Measurements from ENCODE around the gene PNPLA3.

DNA sequence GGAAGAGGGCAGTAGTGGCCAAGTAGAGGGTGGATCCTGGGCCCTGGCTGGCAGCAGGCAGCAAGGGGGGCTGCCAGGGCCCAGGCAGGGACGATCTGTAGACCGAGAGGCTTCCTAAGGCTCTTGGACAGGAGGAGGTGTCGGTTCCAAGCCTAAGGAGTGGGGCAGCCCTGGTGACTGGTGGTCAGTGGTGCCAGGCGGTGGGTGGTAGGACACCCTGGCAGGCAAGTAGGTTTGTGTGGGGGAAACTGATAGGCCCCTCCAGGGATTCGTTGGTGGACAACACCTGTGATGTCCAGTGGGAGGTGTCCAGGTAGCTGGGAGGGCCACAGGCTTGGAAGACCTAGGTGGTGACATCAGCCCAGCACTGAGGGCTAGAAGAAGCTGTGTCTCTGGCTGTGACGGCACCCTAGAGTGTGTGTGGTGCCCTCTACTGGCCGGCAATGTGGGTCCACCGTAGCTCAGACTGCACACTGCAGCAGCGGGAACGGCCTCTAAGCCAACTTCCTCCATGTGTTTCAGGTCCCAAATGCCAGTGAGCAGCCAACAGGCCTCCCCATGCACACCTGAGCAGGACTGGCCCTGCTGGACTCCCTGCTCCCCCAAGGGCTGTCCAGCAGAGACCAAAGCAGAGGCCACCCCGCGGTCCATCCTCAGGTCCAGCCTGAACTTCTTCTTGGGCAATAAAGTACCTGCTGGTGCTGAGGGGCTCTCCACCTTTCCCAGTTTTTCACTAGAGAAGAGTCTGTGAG is 22.2 kb downstream of the PNPLA3 start:
- TF ChIP-seq TAF1 (IDR thresholded peaks at IDR 0.05; ENCODE audit: borderline replicate concordance, insufficient read depth, low read length) (no peak), POLR2AphosphoS5 (IDR thresholded peaks at IDR 0.05; ENCODE audit: low read depth, low read length) (no peak), SIN3A (IDR thresholded peaks at IDR 0.05; ENCODE audit: borderline replicate concordance, insufficient read depth, low read length) (no peak), FOXP2 (optimal IDR thresholded peaks at IDR 0.05; ENCODE audit: borderline replicate concordance, extremely low read depth, extremely low read length, insufficient read depth) (peak; percentile 53)
- TF ChIP-seq, protein P1, sequence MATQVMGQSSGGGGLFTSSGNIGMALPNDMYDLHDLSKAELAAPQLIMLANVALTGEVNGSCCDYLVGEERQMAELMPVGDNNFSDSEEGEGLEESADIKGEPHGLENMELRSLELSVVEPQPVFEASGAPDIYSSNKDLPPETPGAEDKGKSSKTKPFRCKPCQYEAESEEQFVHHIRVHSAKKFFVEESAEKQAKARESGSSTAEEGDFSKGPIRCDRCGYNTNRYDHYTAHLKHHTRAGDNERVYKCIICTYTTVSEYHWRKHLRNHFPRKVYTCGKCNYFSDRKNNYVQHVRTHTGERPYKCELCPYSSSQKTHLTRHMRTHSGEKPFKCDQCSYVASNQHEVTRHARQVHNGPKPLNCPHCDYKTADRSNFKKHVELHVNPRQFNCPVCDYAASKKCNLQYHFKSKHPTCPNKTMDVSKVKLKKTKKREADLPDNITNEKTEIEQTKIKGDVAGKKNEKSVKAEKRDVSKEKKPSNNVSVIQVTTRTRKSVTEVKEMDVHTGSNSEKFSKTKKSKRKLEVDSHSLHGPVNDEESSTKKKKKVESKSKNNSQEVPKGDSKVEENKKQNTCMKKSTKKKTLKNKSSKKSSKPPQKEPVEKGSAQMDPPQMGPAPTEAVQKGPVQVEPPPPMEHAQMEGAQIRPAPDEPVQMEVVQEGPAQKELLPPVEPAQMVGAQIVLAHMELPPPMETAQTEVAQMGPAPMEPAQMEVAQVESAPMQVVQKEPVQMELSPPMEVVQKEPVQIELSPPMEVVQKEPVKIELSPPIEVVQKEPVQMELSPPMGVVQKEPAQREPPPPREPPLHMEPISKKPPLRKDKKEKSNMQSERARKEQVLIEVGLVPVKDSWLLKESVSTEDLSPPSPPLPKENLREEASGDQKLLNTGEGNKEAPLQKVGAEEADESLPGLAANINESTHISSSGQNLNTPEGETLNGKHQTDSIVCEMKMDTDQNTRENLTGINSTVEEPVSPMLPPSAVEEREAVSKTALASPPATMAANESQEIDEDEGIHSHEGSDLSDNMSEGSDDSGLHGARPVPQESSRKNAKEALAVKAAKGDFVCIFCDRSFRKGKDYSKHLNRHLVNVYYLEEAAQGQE (IDR thresholded peaks at IDR 0.05; ENCODE audit: insufficient read depth in 1 of 2, low read depth in 2 of 2, low read length in 2 of 2), result no peak

Measured in PFSK-1 (cell line).